ACC112 (cell line): ENCODE measurements around the gene CCDC141.

Experiments used
- H2AFZ ChIP-seq: fragments of 200-600 bp; sonication (generic); one replicate; pipeline ENCODE4 v1.6.0; 2017; ENCODE audit warnings: antibody characterized with exemption, low read length; ENCODE audit not compliant: unreplicated experiment
- H3K27ac ChIP-seq: fragments of 200-600 bp; sonication (generic); 2 replicates; pipeline ENCODE4 v1.5.1; 2014; ENCODE audit warnings: low read depth, mild to moderate bottlenecking, antibody characterized with exemption, low read length, moderate library complexity
- H3K27me3 ChIP-seq: fragments of 200-600 bp; sonication (generic); 2 replicates; pipeline ENCODE4 v1.6.1; 2014; ENCODE audit warnings: mild to moderate bottlenecking, antibody characterized with exemption, low read length, moderate library complexity, mixed read lengths; ENCODE audit not compliant: insufficient read depth
- H3K36me3 ChIP-seq: fragments of 200-600 bp; sonication (generic); 2 replicates; pipeline ENCODE4 v1.6.1; 2016; ENCODE audit warnings: mild to moderate bottlenecking, antibody characterized with exemption, low read length, moderate library complexity, mixed read lengths; ENCODE audit not compliant: insufficient read depth
- H3K4me1 ChIP-seq: fragments of 200-600 bp; sonication (generic); one replicate; pipeline ENCODE4 v1.6.1; 2016; ENCODE audit warnings: low read length, mixed read lengths; ENCODE audit not compliant: insufficient read depth, unreplicated experiment, control insufficient read depth
- H3K4me3 ChIP-seq: fragments of 200-600 bp; sonication (generic); 2 replicates; pipeline ENCODE4 v1.5.1; 2014; ENCODE audit warnings: mild to moderate bottlenecking, low read depth, low read length
- H3K79me2 ChIP-seq: fragments of 200-600 bp; sonication (generic); one replicate; pipeline ENCODE4 v1.6.0; 2016; ENCODE audit warnings: low read length; ENCODE audit not compliant: control insufficient read depth, unreplicated experiment, insufficient read depth

Gene CCDC141

GRCh38 chr2:178811045-178811444 is 238.9 kb downstream of the CCDC141 start:
- Histone ChIP-seq H3K4me3 (no peak overlapping the region), H3K27ac (no peak overlapping the region), H3K36me3 (no peaks in the 10 kb centered on the region), H3K79me2 (no peaks in the 10 kb centered on the region), H3K4me1 (no peaks in the 10 kb centered on the region), H3K27me3 (no peaks in the 10 kb centered on the region), H2AFZ (no peak overlapping the region)

GRCh38 chr2:178810422-178810821 is 239.5 kb downstream of the CCDC141 start:
- Histone ChIP-seq H2AFZ (no peak overlapping the region), H3K79me2 (no peaks in the 10 kb centered on the region), H3K4me1 (no peaks in the 10 kb centered on the region), H3K36me3 (no peaks in the 10 kb centered on the region), H3K27me3 (no peaks in the 10 kb centered on the region), H3K4me3 (no peak overlapping the region), H3K27ac (no peak overlapping the region)

- H3K27me3 ChIP-seq, result no peaks in the 10 kb centered on the region
- no peaks in the 10 kb centered on the region for H3K36me3 ChIP-seq
- no peaks in the 10 kb centered on the region for H3K79me2 ChIP-seq
- no peak within 1 kb of the TSS for H3K27ac ChIP-seq
- H3K4me1 ChIP-seq, result no peaks in the 10 kb centered on the region
- no peak within 1 kb of the TSS for H2AFZ ChIP-seq
- H3K4me3 ChIP-seq, result no peak within 1 kb of the TSS
Measured at GRCh38 chr2:178807227-178808008, 242.5 kb downstream of the CCDC141 start, which contains the start of gene TTN. Gene TTN, minus strand, starts transcription at chr2:178807423. Its CDS starts 2,781 bp downstream, at chr2:178804642.

GRCh38 chr2:178806543-178806942 is 243.4 kb downstream of the CCDC141 start:
- Histone ChIP-seq H3K79me2 (no peaks in the 10 kb centered on the region), H3K27me3 (no peaks in the 10 kb centered on the region; the same call in 1 of the 2 replicates), H2AFZ (no peak overlapping the region), H3K27ac (no peak overlapping the region), H3K4me3 (no peak overlapping the region), H3K4me1 (no peaks in the 10 kb centered on the region), H3K36me3 (no peaks in the 10 kb centered on the region)

GRCh38 chr2:178805457-178805856 is 244.5 kb downstream of the CCDC141 start:
- Histone ChIP-seq H3K36me3 (no peaks in the 10 kb centered on the region), H3K79me2 (no peaks in the 10 kb centered on the region), H3K27ac (no peak overlapping the region), H2AFZ (no peak overlapping the region), H3K4me1 (no peaks in the 10 kb centered on the region), H3K27me3 (peaks cover 1% of the 10 kb centered on the region; the same call in 1 of the 2 replicates), H3K4me3 (no peak overlapping the region)

GRCh38 chr2:178804791-178805190 is 245.1 kb downstream of the CCDC141 start:
- Histone ChIP-seq H3K36me3 (no peaks in the 10 kb centered on the region), H3K79me2 (no peaks in the 10 kb centered on the region), H2AFZ (no peak overlapping the region), H3K4me1 (no peaks in the 10 kb centered on the region), H3K4me3 (no peak overlapping the region), H3K27ac (no peak overlapping the region), H3K27me3 (peaks cover 4% of the 10 kb centered on the region; the same call in 1 of the 2 replicates)

- Histone ChIP-seq H3K36me3 (no peaks in the 10 kb centered on the region), H3K4me3 (no peak overlapping the region)
Measured at GRCh38 chr2:178800510-178800909, 249.4 kb downstream of the CCDC141 start.

GRCh38 chr2:178799305-178799704 is 250.6 kb downstream of the CCDC141 start:
- H3K36me3 ChIP-seq, result no peaks in the 10 kb centered on the region
- no peak overlapping the region for H3K4me3 ChIP-seq
- no peaks in the 10 kb centered on the region for H3K79me2 ChIP-seq
- peaks cover 21% of the 10 kb centered on the region for H3K27me3 ChIP-seq
- no peak overlapping the region for H3K27ac ChIP-seq
- H3K4me1 ChIP-seq, result no peaks in the 10 kb centered on the region
- H2AFZ ChIP-seq, result no peak overlapping the region

More at GRCh38 chr2:178800510-178800909, 249.4 kb downstream of the CCDC141 start:
- Histone ChIP-seq H3K27ac (no peak overlapping the region), H3K27me3 (peaks cover 15% of the 10 kb centered on the region; the same call in 1 of the 2 replicates), H3K4me1 (no peaks in the 10 kb centered on the region), H3K79me2 (no peaks in the 10 kb centered on the region), H2AFZ (no peak overlapping the region)

GRCh38 chr2:178796079-178796677 is 253.8 kb downstream of the CCDC141 start:
- H3K4me3 ChIP-seq, result no peak overlapping the region
- H3K27ac ChIP-seq, result no peak overlapping the region
- peaks cover 28% of the 10 kb centered on the region for H3K27me3 ChIP-seq
- no peaks in the 10 kb centered on the region for H3K36me3 ChIP-seq
- H2AFZ ChIP-seq, result no peak overlapping the region
- no peaks in the 10 kb centered on the region for H3K4me1 ChIP-seq
- H3K79me2 ChIP-seq, result no peaks in the 10 kb centered on the region

- Histone ChIP-seq H3K4me1 (no peaks in the 10 kb centered on the region), H3K4me3 (no peak overlapping the region), H3K36me3 (no peaks in the 10 kb centered on the region), H3K27me3 (peaks cover 8% of the 10 kb centered on the region; the same call in 1 of the 2 replicates), H3K27ac (no peak overlapping the region), H2AFZ (no peak overlapping the region), H3K79me2 (no peaks in the 10 kb centered on the region)
Measured at GRCh38 chr2:178787934-178788333, 262.0 kb downstream of the CCDC141 start.

GRCh38 chr2:178787155-178787554 is 262.8 kb downstream of the CCDC141 start:
- H3K27me3 ChIP-seq, result peaks cover 5% of the 10 kb centered on the region; the same call in 1 of the 2 replicates
- H3K27ac ChIP-seq, result no peak overlapping the region
- no peaks in the 10 kb centered on the region for H3K79me2 ChIP-seq
- no peak overlapping the region for H3K4me3 ChIP-seq
- no peaks in the 10 kb centered on the region for H3K4me1 ChIP-seq
- H2AFZ ChIP-seq, result no peak overlapping the region
- no peaks in the 10 kb centered on the region for H3K36me3 ChIP-seq
